Heart left ventricle (tissue), 16 donors: ENCODE results near the gene GSTCD. TPM values are rescaled to one million over a fixed set of nuclear protein-coding genes. Genes with fewer than 3 reads are reported as not detected.
"Not testable (repeated sequence)": the region's sequence is repeated elsewhere in the genome, so short reads cannot be mapped to it uniquely, and the experiment has no call there.

ENCODE experiments used
- ATAC-seq, 4 donors: fragments of 200-7000 bp; cut with Tn5 transposase; one replicate each; pipeline ENCODE4 v1.9.1; 2020 to 2022; ENCODE audit warnings: moderate library complexity in 4 of 4, mild to moderate bottlenecking in 3 of 4, moderate number of reproducible peaks in 1 of 4
- DNase-seq, 5 donors: peaks; one replicate each; pipeline ENCODE4 v3.0.0-alpha.2; 2020
- H3K27ac ChIP-seq, 12 donors: fragments of 200-600 bp; sonication (generic) in 4 of 12; one replicate each; pipeline versions ENCODE4 v1.5.0 to v1.8.0; 2016 to 2022; ENCODE audit warnings: mild to moderate bottlenecking in 2 of 12
- H3K27me3 ChIP-seq, 9 donors: fragments of 200-600 bp; sonication (generic) in 2 of 9; one replicate each; pipeline versions ENCODE4 v1.5.1 to v1.8.0; 2016 to 2022; ENCODE audit warnings: mild to moderate bottlenecking in 3 of 9
- H3K36me3 ChIP-seq, 9 donors: fragments of 200-600 bp; sonication (generic) in 2 of 9; one replicate each; pipeline versions ENCODE4 v1.5.0 to v1.8.0; 2018 to 2022; ENCODE audit warnings: mild to moderate bottlenecking in 2 of 9
- H3K4me1 ChIP-seq, 12 donors: fragments of 200-600 bp; sonication (generic) in 4 of 12; one replicate each; pipeline versions ENCODE4 v1.5.0 to v1.8.0; 2016 to 2022; ENCODE audit warnings: mild to moderate bottlenecking in 3 of 12
- H3K4me3 ChIP-seq, 12 donors: fragments of 200-600 bp; sonication (generic) in 4 of 12; one replicate each; pipeline versions ENCODE4 v1.5.0 to v1.8.0; 2017 to 2022; ENCODE audit warnings: mild to moderate bottlenecking in 9 of 12, moderate library complexity in 4 of 12
- H3K9me3 ChIP-seq, 12 donors: fragments of 200-600 bp; sonication (generic) in 4 of 12; one replicate each; pipeline versions ENCODE4 v1.5.0 to v1.8.0; 2016 to 2022; ENCODE audit warnings: mild to moderate bottlenecking in 1 of 12
- POLR2A ChIP-seq, 2 donors: fragments of 450-650 bp; IDR thresholded peaks; one replicate each; pipeline ENCODE4 v1.6.1; 2017; ENCODE audit warnings: antibody characterized with exemption in 2 of 2, mild to moderate bottlenecking in 2 of 2, moderate library complexity in 2 of 2
- WGBS, 4 donors: extraction: QIAGEN DNeasy Blood & Tissue Kit in 2 of 4; methylation state at CpG; one replicate each; pipeline versions ENCODE4 v1.1.5 to v1.1.7; 2013 to 2018; 5-methylcytosine and 5-hydroxymethylcytosine counted together
- intact Hi-C, 10 donors: fragments of 100-400 bp; cut with DNase I; formaldehyde crosslinking; loops; one replicate each; pipeline versions ENCODE4 v1.11.1 to v1.14.2; 2022
- polyA plus RNA-seq, 2 donors: library from polyadenylated mRNA; stranded (reverse); fragments of 200-250 nt; gene quantifications; one replicate each; pipeline ENCODE4 v1.2.3, GENCODE V29; 2013
- total RNA-seq, 9 donors: library from RNA; depleted of rRNA in 2 of 9; stranded (reverse); fragments of >200 nt in 2 of 9; fragmentation: NEBNext Ultra II Directional in 3 of 9; extraction: Animal tissue kit (Norgen Biotek cat#: 25700) in 3 of 9; gene quantifications; one replicate each; pipeline versions ENCODE4 v1.1.0 to v1.2.4, GENCODE V29; 2016 to 2023
- TF ChIP-seq, protein P1 (sequence below), 12 donors: fragments of 200-600 bp; sonication (generic) in 4 of 12; IDR thresholded peaks; one replicate each; pipeline versions ENCODE4 v1.5.0 to v1.8.0; 2018 to 2022; ENCODE audit warnings: antibody characterized with exemption in 12 of 12, mild to moderate bottlenecking in 5 of 12
- donor health status: ischemic (EF 13 %, LVEDD 7.1; RV severe dilation, severe dysfunction).
- donor health status: healthy with polysubstance abuse.
- donor health status: DM: no; HTN: yes; CAD: no.
- donor health status: DM: no; HTN: no; CAD: no.
- donor health status: ischemic (EF 25% LVEDD 6.9; RV normal size, moderate dysfunction).
- donor health status: ischemic (EF 25% LVEDD 5.7; RV mildly dilated, moderate dysfunction).
- donor health status: healthy.
- donor health status: DM: yes; HTN: yes; CAD: no.
- donor health status: ischemic (EF 35%, LVEDD 5.7; RV mildly dilated, moderate dysfunction).
- donor health status: nonischemic (EF 11% LVEDD 7.7; RV severe dilation, severe dysfunction).
- donor health status: DM: yes; HTN: yes; CAD: no.
- donor health status: PGD.
- donor health status: ischemic (EF 29% LVEDD 5.4; RV normal size, mild dysfunction).
- donor health status: nonischemic (EF 23%, LVEDD 6.1; RV moderate dilation, normal function).

The GSTCD gene
- total and polyA plus RNA-seq, 11 donors: 0.57 to 6.4 (median 3.8) TPM

GRCh38 chr4:105686571-105686970 is 22.0 kb upstream of the GSTCD start:
- 92 to 95% (median 93%) methylated on average over 2 of the region's 2 CpGs for WGBS, 4 donors
- Histone ChIP-seq H3K27me3 (no peaks in the 10 kb centered on the region), H3K4me3 (no peak overlapping the region), H3K36me3 (peaks cover 0 to 100% (median 98%) of the 10 kb centered on the region in 9 donors), H3K4me1 (no peaks in the 10 kb centered on the region), H3K27ac (no peak overlapping the region), H3K9me3 (no peaks in the 10 kb centered on the region)
- intact Hi-C loops: no loop called here
- TF ChIP-seq, protein P1, sequence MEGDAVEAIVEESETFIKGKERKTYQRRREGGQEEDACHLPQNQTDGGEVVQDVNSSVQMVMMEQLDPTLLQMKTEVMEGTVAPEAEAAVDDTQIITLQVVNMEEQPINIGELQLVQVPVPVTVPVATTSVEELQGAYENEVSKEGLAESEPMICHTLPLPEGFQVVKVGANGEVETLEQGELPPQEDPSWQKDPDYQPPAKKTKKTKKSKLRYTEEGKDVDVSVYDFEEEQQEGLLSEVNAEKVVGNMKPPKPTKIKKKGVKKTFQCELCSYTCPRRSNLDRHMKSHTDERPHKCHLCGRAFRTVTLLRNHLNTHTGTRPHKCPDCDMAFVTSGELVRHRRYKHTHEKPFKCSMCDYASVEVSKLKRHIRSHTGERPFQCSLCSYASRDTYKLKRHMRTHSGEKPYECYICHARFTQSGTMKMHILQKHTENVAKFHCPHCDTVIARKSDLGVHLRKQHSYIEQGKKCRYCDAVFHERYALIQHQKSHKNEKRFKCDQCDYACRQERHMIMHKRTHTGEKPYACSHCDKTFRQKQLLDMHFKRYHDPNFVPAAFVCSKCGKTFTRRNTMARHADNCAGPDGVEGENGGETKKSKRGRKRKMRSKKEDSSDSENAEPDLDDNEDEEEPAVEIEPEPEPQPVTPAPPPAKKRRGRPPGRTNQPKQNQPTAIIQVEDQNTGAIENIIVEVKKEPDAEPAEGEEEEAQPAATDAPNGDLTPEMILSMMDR (IDR thresholded peaks at IDR 0.05): no peak
- TF ChIP-seq POLR2A (IDR thresholded peaks at IDR 0.05): no peak
- no peak for DNase-seq
- ATAC-seq: no peak

DNA sequence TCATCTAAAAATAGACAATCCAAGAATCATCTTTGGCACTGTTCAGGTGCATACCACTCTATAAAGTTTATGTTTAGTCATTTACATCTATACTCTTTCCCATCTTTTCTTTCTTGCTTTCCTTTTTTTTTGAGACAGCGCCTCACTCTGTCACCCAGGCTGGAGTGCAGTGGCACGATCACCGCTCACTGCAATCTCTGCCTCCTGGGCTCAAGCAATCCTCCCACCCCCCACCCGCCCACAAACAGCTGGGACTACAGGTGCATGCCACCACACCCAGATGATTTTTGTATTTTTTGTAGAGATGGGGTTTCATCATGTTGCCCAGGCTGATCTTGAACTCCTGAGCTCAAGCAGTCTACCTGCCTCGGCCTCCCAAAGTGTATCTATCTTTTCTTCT is 13.8 kb upstream of the GSTCD start:
- ATAC-seq, H3K4me1 ChIP-seq, H3K27ac ChIP-seq, H3K27me3 ChIP-seq, H3K9me3 ChIP-seq, DNase-seq, intact Hi-C loops, H3K4me3 ChIP-seq: not testable (repeated sequence)
- H3K36me3 ChIP-seq: peaks cover 0 to 100% (median 94%) of the 10 kb centered on the region in 9 donors
- WGBS, 4 donors: 95 to 97% (median 95%) methylated on average over 5 of the region's 5 CpGs

GRCh38 chr4:105695832-105696231 is 12.8 kb upstream of the GSTCD start:
- H3K4me3 ChIP-seq, H3K9me3 ChIP-seq: not testable (repeated sequence)

GRCh38 chr4:105698607-105699006 is 10.0 kb upstream of the GSTCD start:
- no peak for ATAC-seq
- intact Hi-C loops: no loop called here
- no peak overlapping the region for H3K4me3 ChIP-seq
- no peak for TF ChIP-seq POLR2A (IDR thresholded peaks at IDR 0.05)
- TF ChIP-seq, protein P1 (IDR thresholded peaks at IDR 0.05): no peak
- no peak overlapping the region for H3K27ac ChIP-seq
- H3K4me1 ChIP-seq: no peaks in the 10 kb centered on the region
- 94 to 98% (median 96%) methylated on average over 2 of the region's 2 CpGs for WGBS, 4 donors
- H3K9me3 ChIP-seq: no peaks in the 10 kb centered on the region
- H3K36me3 ChIP-seq: peaks cover 0 to 72% (median 57%) of the 10 kb centered on the region in 9 donors
- no peak for DNase-seq
- H3K27me3 ChIP-seq: no peaks in the 10 kb centered on the region

More at GRCh38 chr4:105695832-105696231, 12.8 kb upstream of the GSTCD start:
- ATAC-seq, DNase-seq, H3K27ac ChIP-seq, H3K4me1 ChIP-seq, H3K27me3 ChIP-seq, intact Hi-C loops: not testable (repeated sequence)
- peaks cover 0 to 96% (median 85%) of the 10 kb centered on the region in 9 donors for H3K36me3 ChIP-seq
- 87 to 96% (median 92%) methylated on average over 8 of the region's 8 CpGs for WGBS, 4 donors

DNA sequence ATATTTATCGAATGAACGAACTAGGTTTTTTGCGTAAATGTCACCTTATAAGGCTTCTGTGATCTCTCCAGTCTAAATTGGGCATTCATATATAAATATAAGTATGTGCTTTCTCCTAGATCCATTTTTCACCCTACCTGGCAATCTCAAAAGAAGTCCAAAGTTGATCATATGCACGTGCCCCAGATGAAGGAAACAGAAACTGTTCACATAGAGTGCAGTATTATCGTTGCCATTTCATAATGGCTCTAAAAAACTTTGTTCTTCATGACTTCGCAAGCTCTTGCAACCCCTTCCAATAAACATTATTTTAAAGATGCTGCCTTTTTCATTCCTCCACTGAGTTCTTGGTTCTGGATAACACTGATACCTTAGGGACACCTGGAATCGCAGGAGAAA is 803 bp upstream of the GSTCD start:
- H3K27ac ChIP-seq: peak overlapping the region in 8 of 12 donors; percentile 73 to 90 (median 88)
- DNase-seq: no peak
- H3K27me3 ChIP-seq: no peaks in the 10 kb centered on the region
- peaks cover 0 to 30% (median 18%) of the 10 kb centered on the region in 12 donors for H3K4me1 ChIP-seq
- no peak for ATAC-seq
- peak overlapping the region; percentile 70 to 97 (median 90) for H3K4me3 ChIP-seq
- 24 to 33% (median 28%) methylated on average over 7 of the region's 7 CpGs for WGBS, 4 donors
- no peak for TF ChIP-seq POLR2A (IDR thresholded peaks at IDR 0.05)
- TF ChIP-seq, protein P1 (IDR thresholded peaks at IDR 0.05): no peak
- peaks cover 0 to 8% (median 0%) of the 10 kb centered on the region in 9 donors for H3K36me3 ChIP-seq
- H3K9me3 ChIP-seq: no peaks in the 10 kb centered on the region
- intact Hi-C loops: loop anchor here in 3 of 10 donors (5.0 to 10.0 kb wide), 4 partner anchors 185 to 565 kb away; partner anchors contain the start of gene TET2 (in 2 of the 3)
